ENCODE results near the gene ARHGDIA.

ARHGDIA gene

DNA sequence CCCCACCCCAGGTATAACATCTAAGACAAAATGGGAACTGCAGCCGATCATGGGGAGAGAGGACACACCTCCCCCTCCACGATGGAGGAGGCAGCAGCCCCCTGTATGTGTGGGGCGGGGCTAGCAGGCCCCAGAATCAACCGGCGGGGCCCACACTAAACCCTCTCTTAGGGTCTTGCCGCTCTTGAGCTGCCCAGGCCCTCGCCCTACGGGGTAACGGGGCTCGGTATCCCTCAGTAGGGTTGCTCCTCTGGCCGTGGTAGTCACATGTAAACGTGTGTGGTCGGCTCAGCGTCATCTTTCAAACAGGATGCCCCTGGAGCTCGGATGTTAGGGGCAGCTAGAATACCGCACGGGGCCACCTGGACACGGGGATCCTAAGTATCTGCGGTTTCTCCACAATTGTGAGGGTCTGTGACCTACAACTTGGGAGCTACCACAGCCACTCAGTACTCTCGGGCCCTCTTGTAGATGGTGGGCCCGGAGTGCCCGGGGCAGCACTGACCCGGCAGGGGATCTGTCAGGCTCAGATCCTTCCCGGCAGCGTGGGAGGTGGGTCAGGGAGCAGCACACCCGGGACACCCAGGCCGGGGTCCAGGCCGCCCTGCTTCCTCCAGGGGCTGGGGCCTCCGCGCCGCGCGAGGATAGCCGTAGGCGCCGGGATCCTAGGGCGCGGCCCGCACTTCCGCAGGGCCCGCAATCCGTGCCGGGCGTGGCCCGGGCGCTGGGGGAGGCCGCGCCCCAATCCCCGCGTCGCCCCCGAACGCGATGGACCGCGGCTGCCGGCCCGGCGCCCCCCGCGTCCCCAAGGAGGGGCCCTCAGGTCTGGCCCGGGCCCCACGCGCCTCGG, 781 bp downstream of the ARHGDIA start:
- no peak for ATAC-seq (ENCODE audit: low read depth)
- Histone ChIP-seq H3K27ac (ENCODE audit: poor library complexity, severe bottlenecking) (peak overlapping the region; percentile 98), H3K9me3 (ENCODE audit: severe bottlenecking) (no peaks in the 10 kb centered on the region), H3K36me3 (ENCODE audit: low read depth) (peaks cover 40% of the 10 kb centered on the region), H3K4me1 (ENCODE audit: insufficient read depth, poor library complexity, severe bottlenecking) (peaks cover 31% of the 10 kb centered on the region), H3K4me3 (ENCODE audit: severe bottlenecking) (peak overlapping the region; percentile 82), H3K27me3 (ENCODE audit: insufficient read depth, poor library complexity, severe bottlenecking) (no peaks in the 10 kb centered on the region)
- TF ChIP-seq, protein P1, sequence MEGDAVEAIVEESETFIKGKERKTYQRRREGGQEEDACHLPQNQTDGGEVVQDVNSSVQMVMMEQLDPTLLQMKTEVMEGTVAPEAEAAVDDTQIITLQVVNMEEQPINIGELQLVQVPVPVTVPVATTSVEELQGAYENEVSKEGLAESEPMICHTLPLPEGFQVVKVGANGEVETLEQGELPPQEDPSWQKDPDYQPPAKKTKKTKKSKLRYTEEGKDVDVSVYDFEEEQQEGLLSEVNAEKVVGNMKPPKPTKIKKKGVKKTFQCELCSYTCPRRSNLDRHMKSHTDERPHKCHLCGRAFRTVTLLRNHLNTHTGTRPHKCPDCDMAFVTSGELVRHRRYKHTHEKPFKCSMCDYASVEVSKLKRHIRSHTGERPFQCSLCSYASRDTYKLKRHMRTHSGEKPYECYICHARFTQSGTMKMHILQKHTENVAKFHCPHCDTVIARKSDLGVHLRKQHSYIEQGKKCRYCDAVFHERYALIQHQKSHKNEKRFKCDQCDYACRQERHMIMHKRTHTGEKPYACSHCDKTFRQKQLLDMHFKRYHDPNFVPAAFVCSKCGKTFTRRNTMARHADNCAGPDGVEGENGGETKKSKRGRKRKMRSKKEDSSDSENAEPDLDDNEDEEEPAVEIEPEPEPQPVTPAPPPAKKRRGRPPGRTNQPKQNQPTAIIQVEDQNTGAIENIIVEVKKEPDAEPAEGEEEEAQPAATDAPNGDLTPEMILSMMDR (IDR thresholded peaks at IDR 0.05; ENCODE audit: poor library complexity, severe bottlenecking): no peak
- no peak for DNase-seq (ENCODE audit: low spot score)

DNA sequence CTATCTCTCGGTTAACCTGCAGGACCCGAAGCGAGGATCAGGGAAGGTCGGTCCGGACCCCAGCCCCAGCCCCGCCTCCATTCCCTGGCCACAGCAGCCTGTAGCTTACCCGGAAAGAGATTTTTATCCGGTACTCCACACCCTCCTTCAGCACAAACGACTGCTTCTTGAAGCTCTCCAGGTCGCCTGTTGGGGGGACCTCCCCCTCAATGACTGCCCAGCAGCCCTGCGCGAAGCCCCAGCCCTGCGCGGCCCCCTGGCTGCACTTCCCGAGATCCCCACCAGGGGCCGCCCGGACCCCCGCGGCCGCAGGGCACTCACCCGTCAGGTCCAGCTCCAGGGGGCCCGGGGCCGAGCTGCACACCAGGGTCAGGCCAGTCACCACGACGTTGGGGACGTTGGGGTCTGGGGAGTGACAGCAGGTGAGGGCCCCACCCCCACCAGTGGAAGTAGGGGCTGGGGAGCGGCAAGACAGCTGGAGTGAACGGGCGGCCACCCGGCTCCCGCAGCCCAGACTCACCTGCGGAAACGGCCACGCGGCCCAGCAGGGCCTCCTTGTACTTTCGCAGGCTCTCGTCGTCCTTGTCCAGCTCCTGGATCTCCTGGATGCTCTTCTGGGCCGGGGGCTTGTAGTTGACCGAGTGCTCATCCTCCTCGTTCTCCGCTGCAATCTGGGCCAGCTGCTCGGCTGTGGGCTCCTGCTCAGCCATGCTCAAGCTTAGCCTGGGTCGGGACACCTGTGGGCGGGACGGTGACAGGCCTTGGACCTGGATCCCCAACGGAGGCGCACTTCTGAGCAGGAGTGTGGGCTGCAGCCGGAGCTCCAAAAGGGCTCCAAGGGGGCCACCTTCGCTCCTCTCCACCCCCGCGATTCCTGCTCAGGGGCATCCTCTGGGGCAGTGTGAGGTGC, 1.7 kb downstream of the ARHGDIA start:
- Histone ChIP-seq H3K27me3 (ENCODE audit: insufficient read depth, poor library complexity, severe bottlenecking) (no peaks in the 10 kb centered on the region), H3K36me3 (ENCODE audit: low read depth) (peaks cover 47% of the 10 kb centered on the region), H3K4me3 (ENCODE audit: severe bottlenecking) (peak overlapping the region; percentile 82), H3K4me1 (ENCODE audit: insufficient read depth, poor library complexity, severe bottlenecking) (peaks cover 31% of the 10 kb centered on the region), H3K27ac (ENCODE audit: poor library complexity, severe bottlenecking) (peak overlapping the region; percentile 98), H3K9me3 (ENCODE audit: severe bottlenecking) (no peaks in the 10 kb centered on the region)
- TF ChIP-seq, protein P1 (IDR thresholded peaks at IDR 0.05; ENCODE audit: poor library complexity, severe bottlenecking): peak; percentile 89
- peak; percentile 75 for DNase-seq (ENCODE audit: low spot score)
- ATAC-seq (ENCODE audit: low read depth): no peak

DNA sequence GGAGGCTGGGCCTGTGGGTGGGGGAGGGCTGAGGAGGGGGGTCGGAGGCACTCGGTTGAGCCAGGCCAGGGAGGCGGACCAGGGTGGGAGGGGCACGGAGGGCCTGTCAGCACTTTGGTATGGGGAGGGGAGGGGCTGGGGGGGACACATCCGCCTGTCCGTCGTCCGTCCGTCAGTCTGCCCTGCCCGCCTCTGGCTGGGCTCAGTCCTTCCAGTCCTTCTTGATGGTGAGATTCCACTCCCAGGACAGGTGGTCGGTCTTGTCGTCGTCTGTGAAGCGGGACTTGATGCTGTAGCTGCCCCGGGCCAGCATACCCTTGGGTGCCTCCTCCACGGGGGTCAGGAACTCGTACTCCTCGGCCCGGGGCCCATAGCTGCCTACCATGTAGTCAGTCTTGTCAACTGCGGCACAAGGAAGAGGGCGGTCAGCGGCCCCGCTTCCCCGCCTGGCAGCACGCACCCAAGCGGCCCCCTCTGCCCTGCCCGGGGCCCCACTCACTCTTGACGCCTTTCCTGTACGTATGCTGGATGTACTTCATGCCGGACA, 2.4 kb downstream of the ARHGDIA start:
- Histone ChIP-seq H3K36me3 (ENCODE audit: low read depth) (peaks cover 54% of the 10 kb centered on the region), H3K4me3 (ENCODE audit: severe bottlenecking) (peak overlapping the region; percentile 82), H3K27me3 (ENCODE audit: insufficient read depth, poor library complexity, severe bottlenecking) (no peaks in the 10 kb centered on the region), H3K9me3 (ENCODE audit: severe bottlenecking) (no peaks in the 10 kb centered on the region), H3K27ac (ENCODE audit: poor library complexity, severe bottlenecking) (peak overlapping the region; percentile 98), H3K4me1 (ENCODE audit: insufficient read depth, poor library complexity, severe bottlenecking) (peaks cover 31% of the 10 kb centered on the region)
- peak; percentile 36 for ATAC-seq (ENCODE audit: low read depth)
- peak; percentile 96 for DNase-seq (ENCODE audit: low spot score)
- TF ChIP-seq, protein P1 (IDR thresholded peaks at IDR 0.05; ENCODE audit: poor library complexity, severe bottlenecking): no peak

DNA sequence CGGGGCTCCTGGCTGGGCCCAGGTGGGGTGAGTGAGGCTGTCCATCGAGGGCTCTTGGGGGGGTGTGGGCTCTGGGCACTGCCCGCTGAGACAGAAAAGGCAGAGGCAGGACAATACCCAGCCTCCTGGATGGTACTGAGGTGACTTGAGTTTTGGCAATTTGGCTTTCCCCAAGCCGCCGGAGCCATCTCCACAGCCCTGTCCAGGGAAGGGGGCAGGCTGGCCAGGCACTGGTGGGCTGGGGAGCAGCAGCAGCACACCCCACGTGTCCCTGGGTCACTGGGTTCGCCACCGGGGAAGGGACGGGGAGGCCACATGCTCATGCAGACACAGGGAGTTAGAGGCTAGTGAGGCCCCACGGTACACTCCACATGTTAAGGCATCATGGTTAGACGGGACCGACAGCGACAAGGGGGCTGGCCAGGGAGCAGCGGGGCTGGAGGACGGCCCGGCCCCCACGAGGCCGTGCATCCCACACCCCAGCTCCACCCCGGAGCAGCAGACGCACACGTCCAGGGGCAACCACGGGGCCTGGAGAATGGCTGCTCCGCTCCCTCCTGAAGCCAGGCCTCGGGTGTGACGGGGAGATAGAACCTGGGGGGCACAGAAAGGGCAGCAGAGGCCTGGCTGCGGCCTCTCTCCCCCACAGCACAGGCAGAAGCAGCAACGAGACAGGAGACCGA, 3.0 kb downstream of the ARHGDIA start:
- ATAC-seq (ENCODE audit: low read depth) (peak; percentile 7), DNase-seq (ENCODE audit: low spot score) (peak; percentile 73)
- peaks cover 31% of the 10 kb centered on the region for H3K4me1 ChIP-seq (ENCODE audit: insufficient read depth, poor library complexity, severe bottlenecking)
- peak overlapping the region; percentile 98 for H3K27ac ChIP-seq (ENCODE audit: poor library complexity, severe bottlenecking)
- no peaks in the 10 kb centered on the region for H3K27me3 ChIP-seq (ENCODE audit: insufficient read depth, poor library complexity, severe bottlenecking)
- H3K36me3 ChIP-seq (ENCODE audit: low read depth): peaks cover 60% of the 10 kb centered on the region
- H3K4me3 ChIP-seq (ENCODE audit: severe bottlenecking): no peak overlapping the region
- H3K9me3 ChIP-seq (ENCODE audit: severe bottlenecking): no peaks in the 10 kb centered on the region
- TF ChIP-seq, protein P1 (IDR thresholded peaks at IDR 0.05; ENCODE audit: poor library complexity, severe bottlenecking): no peak

All from RWPE2 (cell line).